A549 (cell line): Measurements from ENCODE around the gene SNTB2. TPM values are rescaled to one million over a fixed set of nuclear protein-coding genes. Genes with fewer than 3 reads are reported as not detected.

Source experiments
- ATAC-seq, 2 experiments: fragments of 200-7000 bp in 1 of 2; fragments of >200 bp in 1 of 2; cut with Nextera tagmentation in 1 of 2; cut with Tn5 transposase in 1 of 2; 3 replicates each; pipeline versions ENCODE4 v1.8.0 to v1.9.1; 2018 to 2020; ENCODE audit warnings: mild to moderate bottlenecking in 1 of 2, moderate library complexity in 1 of 2
- CTCF ChIA-PET: fragments of 300-600 bp; sonication (Branson Sonifier 250); formaldehyde crosslinking; extraction: SDS; loops from one replicate; lab custom pipeline; 2021; ENCODE audit warnings: antibody characterized with exemption, inconsistent platforms; lab: Yijun Ruan, JAX
- POLR2A ChIA-PET: fragments of 350-600 bp; formaldehyde crosslinking; extraction: SDS; loops from one replicate; lab custom pipeline; 2021; ENCODE audit warnings: antibody characterized with exemption, inconsistent platforms; lab: Yijun Ruan, JAX
- DNase-seq, 2 experiments: peaks; one replicate each; pipeline versions ENCODE4 v3.0.0 to v3.0.0-alpha.2; 2011 to 2016; ENCODE audit warnings: low read depth in 1 of 2, low spot score in 1 of 2
- FAIRE-seq: peaks from 2 replicates; lab custom pipeline; 2011; peaks lifted over from hg19 to GRCh38; lab: Jason Lieb, UNC
- H3K27ac ChIP-seq, 2 experiments: fragments of >200 bp; sonication (Bioruptor Twin); formaldehyde crosslinking; 3 replicates each; pipeline ENCODE4 v1.5.1; 2016 to 2017
- H3K4me1 ChIP-seq: fragments of >200 bp; sonication (Bioruptor Twin); formaldehyde crosslinking; 3 replicates; pipeline ENCODE4 v1.6.1; 2016
- H3K4me2 ChIP-seq: fragments of >200 bp; sonication (Bioruptor Twin); formaldehyde crosslinking; 3 replicates; pipeline ENCODE4 v1.6.1; 2016
- H3K4me3 ChIP-seq: fragments of >200 bp; sonication (Bioruptor Twin); formaldehyde crosslinking; 3 replicates; pipeline ENCODE4 v1.5.1; 2016
- H3K9me3 ChIP-seq: fragments of >200 bp; sonication (Bioruptor Twin); formaldehyde crosslinking; 3 replicates; pipeline ENCODE4 v1.6.1; 2016
- ATOH8 ChIP-seq: fragments of 250-450 bp; sonication (Bioruptor Pico); IDR thresholded peaks from 2 replicates; pipeline ENCODE4 v1.5.0; 2020; ENCODE audit warnings: low read depth, mild to moderate bottlenecking, moderate library complexity
- BHLHE40 ChIP-seq: IDR thresholded peaks from 2 replicates; pipeline ENCODE4 v1.6.1; 2012; ENCODE audit warnings: low read depth, low read length, inconsistent platforms
- CBX8 ChIP-seq: fragments of 200-600 bp; sonication (generic); IDR thresholded peaks from 2 replicates; pipeline ENCODE4 v1.6.1; 2016
- CHD2 ChIP-seq: fragments of 150-350 bp; IDR thresholded peaks from 2 replicates; pipeline ENCODE4 v1.6.1; 2014; ENCODE audit warnings: low read length; ENCODE audit not compliant: partially characterized antibody
- CHD4 ChIP-seq: fragments of 200-600 bp; sonication (generic); IDR thresholded peaks from 2 replicates; pipeline ENCODE4 v1.6.1; 2016; ENCODE audit warnings: antibody characterized with exemption, mild to moderate bottlenecking, borderline replicate concordance
- CTCF ChIP-seq: fragments of >200 bp; sonication (Bioruptor Twin); formaldehyde crosslinking; IDR thresholded peaks from 3 replicates; pipeline ENCODE4 v1.5.1; 2016
- E2F6 ChIP-seq: IDR thresholded peaks from 2 replicates; pipeline ENCODE4 v1.6.1; 2012; ENCODE audit warnings: low read depth, borderline replicate concordance
- ELK1 ChIP-seq: fragments of 150-350 bp; IDR thresholded peaks from 2 replicates; pipeline ENCODE4 v1.6.1; 2014; ENCODE audit warnings: low read depth, mild to moderate bottlenecking, low read length
- ESRRA ChIP-seq: fragments of 150-350 bp; IDR thresholded peaks from 2 replicates; pipeline ENCODE4 v1.6.1; 2014; ENCODE audit warnings: mild to moderate bottlenecking, low read length, borderline replicate concordance
- FOXS1 ChIP-seq: fragments of 250-450 bp; sonication (Bioruptor Pico); IDR thresholded peaks from 2 replicates; pipeline ENCODE4 v1.5.0; 2020; ENCODE audit warnings: mild to moderate bottlenecking, moderate library complexity
- HDAC2 ChIP-seq: fragments of 200-600 bp; sonication (generic); IDR thresholded peaks from 2 replicates; pipeline ENCODE4 v1.6.1; 2016
- HOXB5 ChIP-seq: fragments of 250-450 bp; sonication (Bioruptor Pico); IDR thresholded peaks from 2 replicates; pipeline ENCODE4 v1.5.0; 2020; ENCODE audit warnings: mild to moderate bottlenecking, moderate library complexity
- KDM1A ChIP-seq: fragments of 200-600 bp; sonication (generic); IDR thresholded peaks from 2 replicates; pipeline ENCODE4 v1.6.1; 2016; ENCODE audit warnings: low read depth, mild to moderate bottlenecking
- NFE2L2 ChIP-seq: fragments of 150-350 bp; conservative IDR thresholded peaks from 2 replicates; pipeline ENCODE4 v1.6.1; 2014; ENCODE audit warnings: low read length
- PBX3 ChIP-seq: IDR thresholded peaks from 2 replicates; pipeline ENCODE4 v1.6.1; 2012
- PHF8 ChIP-seq: fragments of 200-600 bp; sonication (generic); IDR thresholded peaks from 2 replicates; pipeline ENCODE4 v1.6.1; 2016; ENCODE audit warnings: low read depth, mild to moderate bottlenecking, antibody characterized with exemption, moderate library complexity, borderline replicate concordance
- POLR2A ChIP-seq: IDR thresholded peaks from 2 replicates; pipeline ENCODE4 v1.6.1; 2012; ENCODE audit warnings: mild to moderate bottlenecking, low read length
- POLR2AphosphoS2 ChIP-seq: conservative IDR thresholded peaks from 2 replicates; pipeline ENCODE4 v1.6.1; 2012; ENCODE audit warnings: low read length, improper control_type of control experiment, inconsistent platforms
- RFX5 ChIP-seq: fragments of 450-650 bp; IDR thresholded peaks from 2 replicates; pipeline ENCODE4 v1.7.1; 2014; ENCODE audit warnings: antibody characterized with exemption, mild to moderate bottlenecking, moderate library complexity
- RNF2 ChIP-seq: fragments of 200-600 bp; sonication (generic); IDR thresholded peaks from 2 replicates; pipeline ENCODE4 v1.6.1; 2016; ENCODE audit warnings: low read depth, mild to moderate bottlenecking, antibody characterized with exemption, moderate library complexity, borderline replicate concordance
- WGBS: methylation state at CpG from one replicate; pipeline ENCODE4 v1.1.6; 2017; ENCODE audit errors: missing lambda C conversion rate; 5-methylcytosine and 5-hydroxymethylcytosine counted together
- polyA plus RNA-seq, 4 experiments: library from polyadenylated mRNA; depleted of rRNA in 3 of 4; stranded (reverse); fragments of >200 nt; fragmentation: RNase III in 1 of 4; extraction: RNeasy Plus Mini Kit Qiagen cat#74134 plus additional on column Dnase treatment in 1 of 4; gene quantifications; 2 replicates in 3 of 4; 3 replicates in 1 of 4; pipeline ENCODE4 v1.2.3, GENCODE V29; 2011 to 2017

SNTB2 gene
- polyA plus RNA-seq, 2 of the 4 experiments (the other 2 are of a cell fraction): 7.8 to 20.8 TPM

GRCh38 chr16:69273009-69273408 lies 86.0 kb downstream of the SNTB2 start:
- Histone ChIP-seq H3K4me2 (no peak overlapping the region), H3K27ac (no peak overlapping the region)
- POLR2A ChIA-PET: interaction anchor here (0.6 kb wide), 1 partner anchor 81 kb away, joined by 6 read pairs; no protein-coding TSS in a partner anchor

More at GRCh38 chr16:69273009-69273408, 86.0 kb downstream of the SNTB2 start:
- H3K4me1 ChIP-seq: no peaks in the 10 kb centered on the region; the same call in 2 of the 3 replicates
- TF ChIP-seq CHD2: no peak
- no peak for TF ChIP-seq RNF2
- no peak for TF ChIP-seq BHLHE40
- no peak for TF ChIP-seq CTCF
- TF ChIP-seq KDM1A: no peak
- no peak for TF ChIP-seq NFE2L2
- no peak for TF ChIP-seq PHF8
- no peak for TF ChIP-seq ESRRA
- no peak for TF ChIP-seq FOXS1 (CRISPR knock-in tag)
- no peak for TF ChIP-seq ATOH8 (CRISPR knock-in tag)
- no peak for TF ChIP-seq RFX5
- no peak for TF ChIP-seq CBX8
- TF ChIP-seq E2F6: no peak
- no peak for TF ChIP-seq POLR2AphosphoS2
- TF ChIP-seq PBX3: no peak
- no peak for TF ChIP-seq POLR2A
- TF ChIP-seq CHD4: no peak
- no peak for TF ChIP-seq HDAC2
- no peak for TF ChIP-seq ELK1
- TF ChIP-seq HOXB5: no peak
- TF ChIP-seq, all 56 proteins: peak for 0
- Histone ChIP-seq H3K4me3 (no peak overlapping the region), H3K9me3 (no peaks in the 10 kb centered on the region)
- CTCF ChIA-PET: interaction anchor here (0.7 to 1.8 kb wide), 3 partner anchors 33 to 123 kb away, joined by 3 to 7 read pairs (median 4); no protein-coding TSS in a partner anchor
- no peak for FAIRE-seq
- DNase-seq: no peak
- 88% methylated on average over 4 of the region's 4 CpGs for WGBS
- no peak for ATAC-seq
